GM21717 (cell line): ENCODE data around the gene KIF16B.
"Not testable (repeated sequence)": the region's sequence is repeated elsewhere in the genome, so short reads cannot be mapped to it uniquely, and the experiment has no call there.

Experiments
- ATAC-seq: cut with Tn5 transposase; IDR thresholded peaks from one replicate; pipeline ENCODE4 v1.9.1; 2021; ENCODE audit warnings: mild to moderate bottlenecking, moderate library complexity; ENCODE audit not compliant: unreplicated experiment

The KIF16B gene

GRCh38 chr20:16439540-16439939, 133.7 kb downstream of the KIF16B start:
- ATAC-seq = not testable (repeated sequence)

GRCh38 chr20:16438100-16438499, 135.1 kb downstream of the KIF16B start:
- no peak for ATAC-seq

- no peak for ATAC-seq
Observed at GRCh38 chr20:16437387-16437996, 135.8 kb downstream of the KIF16B start.

- no peak for ATAC-seq
Observed at GRCh38 chr20:16434062-16434664, 139.1 kb downstream of the KIF16B start.

- ATAC-seq = no peak
Observed at GRCh38 chr20:16433293-16433580, 140.0 kb downstream of the KIF16B start.

- no peak for ATAC-seq
Observed at GRCh38 chr20:16432466-16433292, 140.6 kb downstream of the KIF16B start.

GRCh38 chr20:16428112-16428511, 145.1 kb downstream of the KIF16B start:
- no peak for ATAC-seq

- ATAC-seq = no peak
Observed at GRCh38 chr20:16427571-16427970, 145.7 kb downstream of the KIF16B start.

GRCh38 chr20:16424780-16425179, 148.5 kb downstream of the KIF16B start:
- no peak for ATAC-seq

GRCh38 chr20:16423311-16424212, 149.7 kb downstream of the KIF16B start:
- no peak for ATAC-seq

- no peak for ATAC-seq
Observed at GRCh38 chr20:16419138-16419715, 154.0 kb downstream of the KIF16B start.

- no peak for ATAC-seq
Observed at GRCh38 chr20:16418616-16419015, 154.6 kb downstream of the KIF16B start.

GRCh38 chr20:16417001-16417400, 156.2 kb downstream of the KIF16B start:
- no peak for ATAC-seq

- ATAC-seq = no peak
Observed at GRCh38 chr20:16415071-16416053, 157.9 kb downstream of the KIF16B start.

- ATAC-seq = no peak
Observed at GRCh38 chr20:16412906-16413305, 160.3 kb downstream of the KIF16B start.

- ATAC-seq = no peak
Observed at GRCh38 chr20:16411361-16411760, 161.9 kb downstream of the KIF16B start.

GRCh38 chr20:16410626-16411025, 162.6 kb downstream of the KIF16B start:
- no peak for ATAC-seq

- no peak for ATAC-seq
Observed at GRCh38 chr20:16408981-16409380, 164.3 kb downstream of the KIF16B start.

GRCh38 chr20:16407251-16408067, 165.8 kb downstream of the KIF16B start:
- ATAC-seq = no peak
